Esophagus muscularis mucosa (tissue), 4 donors: ENCODE data around the gene PLD4.
"Not testable (repeated sequence)": the region's sequence is repeated elsewhere in the genome, so short reads cannot be mapped to it uniquely, and the experiment has no call there.

ENCODE experiments used
- EP300 ChIP-seq: sonication (generic); formaldehyde crosslinking; IDR thresholded peaks from one replicate; pipeline ENCODE4 v1.6.1; 2017; ENCODE audit warnings: antibody characterized with exemption
- POLR2A ChIP-seq: fragments of 450-650 bp; IDR thresholded peaks from one replicate; pipeline ENCODE4 v1.6.1; 2017; ENCODE audit warnings: antibody characterized with exemption, moderate library complexity, mild to moderate bottlenecking, low read depth
- POLR2AphosphoS5 ChIP-seq, 2 donors: sonication (generic); formaldehyde crosslinking; IDR thresholded peaks; one replicate each; pipeline ENCODE4 v1.6.1; 2017; ENCODE audit warnings: antibody characterized with exemption in 2 of 2
- TF ChIP-seq, protein P1 (sequence below), 3 experiments: fragments of 200-600 bp in 2 of 3; fragments of 450-650 bp in 1 of 3; sonication (generic) in 2 of 3; IDR thresholded peaks; one replicate each; pipeline ENCODE4 v1.5.1; 2017 to 2019; ENCODE audit warnings: antibody characterized with exemption in 3 of 3, mild to moderate bottlenecking in 2 of 3, moderate library complexity in 1 of 3

DNA sequence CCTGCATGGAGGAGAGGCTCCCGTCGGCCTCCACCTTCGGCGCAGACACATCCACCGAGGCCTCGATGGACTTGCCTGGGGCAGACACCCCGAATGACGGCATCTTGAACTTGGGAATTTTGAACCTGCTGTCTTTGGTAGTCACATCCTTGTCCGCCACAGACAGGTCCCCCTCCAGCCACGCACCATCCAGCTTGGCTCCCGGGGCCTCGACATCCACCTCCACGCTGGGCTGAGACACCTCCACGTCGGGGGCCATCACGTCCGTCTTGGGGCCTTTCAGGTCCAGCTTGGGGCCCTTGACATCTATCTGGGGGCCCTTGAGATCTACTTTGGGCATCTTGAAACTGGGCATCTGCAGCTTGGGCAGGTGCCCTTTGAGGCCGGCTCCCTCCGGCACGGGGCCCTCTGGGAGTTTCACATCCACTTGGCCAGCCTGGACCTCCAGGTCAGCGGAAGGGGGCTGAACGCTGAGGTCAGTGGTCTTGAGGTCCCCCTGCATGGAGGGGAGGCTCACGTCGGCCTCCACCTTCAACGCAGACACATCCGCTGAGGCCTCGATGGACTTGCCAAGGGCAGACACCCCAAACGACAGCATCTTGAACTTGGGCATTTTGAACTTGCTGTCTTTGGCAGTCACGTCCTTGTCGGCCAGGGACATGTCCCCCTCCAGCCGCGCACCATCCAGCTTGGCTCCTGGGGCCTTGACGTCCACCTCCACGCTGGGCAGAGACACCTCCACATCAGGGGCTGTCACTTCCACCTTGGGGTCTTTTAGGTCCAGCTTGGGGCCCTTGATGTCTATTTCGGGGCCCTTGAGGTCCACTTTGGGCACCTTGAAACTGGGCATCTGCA lies 23.4 kb downstream of the PLD4 start:
- TF ChIP-seq, protein P1, sequence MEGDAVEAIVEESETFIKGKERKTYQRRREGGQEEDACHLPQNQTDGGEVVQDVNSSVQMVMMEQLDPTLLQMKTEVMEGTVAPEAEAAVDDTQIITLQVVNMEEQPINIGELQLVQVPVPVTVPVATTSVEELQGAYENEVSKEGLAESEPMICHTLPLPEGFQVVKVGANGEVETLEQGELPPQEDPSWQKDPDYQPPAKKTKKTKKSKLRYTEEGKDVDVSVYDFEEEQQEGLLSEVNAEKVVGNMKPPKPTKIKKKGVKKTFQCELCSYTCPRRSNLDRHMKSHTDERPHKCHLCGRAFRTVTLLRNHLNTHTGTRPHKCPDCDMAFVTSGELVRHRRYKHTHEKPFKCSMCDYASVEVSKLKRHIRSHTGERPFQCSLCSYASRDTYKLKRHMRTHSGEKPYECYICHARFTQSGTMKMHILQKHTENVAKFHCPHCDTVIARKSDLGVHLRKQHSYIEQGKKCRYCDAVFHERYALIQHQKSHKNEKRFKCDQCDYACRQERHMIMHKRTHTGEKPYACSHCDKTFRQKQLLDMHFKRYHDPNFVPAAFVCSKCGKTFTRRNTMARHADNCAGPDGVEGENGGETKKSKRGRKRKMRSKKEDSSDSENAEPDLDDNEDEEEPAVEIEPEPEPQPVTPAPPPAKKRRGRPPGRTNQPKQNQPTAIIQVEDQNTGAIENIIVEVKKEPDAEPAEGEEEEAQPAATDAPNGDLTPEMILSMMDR (IDR thresholded peaks at IDR 0.05), result not testable (repeated sequence)
- TF ChIP-seq POLR2A; EP300; POLR2AphosphoS5 (IDR thresholded peaks at IDR 0.05): not testable (repeated sequence)
